SU-DHL-6 (cell line): ENCODE data around the gene MIOS.

Experiments used
- H2AFZ ChIP-seq: fragments of 200-600 bp; sonication (generic); 2 replicates; pipeline ENCODE4 v1.6.1; 2014; ENCODE audit warnings: low read depth, mild to moderate bottlenecking, moderate library complexity, mixed read lengths, antibody characterized with exemption, low read length; ENCODE audit not compliant: severe bottlenecking
- H3F3A ChIP-seq: fragments of 200-600 bp; shearing (Covaris generic); 2 replicates; pipeline ENCODE4 v1.6.0; 2016; ENCODE audit warnings: antibody characterized with exemption, mild to moderate bottlenecking; ENCODE audit not compliant: insufficient read depth
- H3K27ac ChIP-seq: fragments of 200-600 bp; sonication (generic); 2 replicates; pipeline ENCODE4 v1.5.1; 2016; ENCODE audit warnings: low read depth, mild to moderate bottlenecking, low read length, moderate library complexity, mixed read lengths
- H3K27me3 ChIP-seq: fragments of 200-600 bp; sonication (generic), shearing (Covaris generic); 2 replicates; pipeline ENCODE4 v1.6.0; 2014; ENCODE audit warnings: mild to moderate bottlenecking, low read length
- H3K36me3 ChIP-seq: fragments of 200-600 bp; sonication (generic); 2 replicates; pipeline ENCODE4 v1.6.1; 2014; ENCODE audit warnings: mild to moderate bottlenecking, low read length, mixed read lengths
- H3K4me2 ChIP-seq: fragments of 300-600, 200-600 bp; shearing (Covaris generic), sonication (generic); 2 replicates; pipeline ENCODE4 v1.6.0; 2014; ENCODE audit warnings: low read length, low read depth, mild to moderate bottlenecking; ENCODE audit not compliant: poor library complexity, severe bottlenecking
- H3K4me3 ChIP-seq: fragments of 200-600 bp; sonication (generic); 2 replicates; pipeline ENCODE4 v1.5.1; 2014; ENCODE audit warnings: antibody characterized with exemption, low read length, mild to moderate bottlenecking, mixed read lengths; ENCODE audit not compliant: insufficient read depth, poor library complexity, severe bottlenecking
- H3K79me2 ChIP-seq: fragments of 200-600 bp; sonication (generic); 2 replicates; pipeline ENCODE4 v1.6.1; 2014; ENCODE audit warnings: mild to moderate bottlenecking, low read length, moderate library complexity; ENCODE audit not compliant: insufficient read depth
- H3K9ac ChIP-seq: fragments of 200-600 bp; sonication (generic); 2 replicates; pipeline ENCODE4 v1.7.0; 2014; ENCODE audit warnings: mild to moderate bottlenecking, low read length
- H3K9me2 ChIP-seq: fragments of 200-600 bp; sonication (generic); replicated peaks from 2 replicates; pipeline ENCODE4 v1.6.1; 2014; ENCODE audit warnings: low read length; ENCODE audit not compliant: insufficient read depth
- H3K9me3 ChIP-seq: fragments of 200-600 bp; sonication (generic); 2 replicates; pipeline ENCODE4 v1.6.1; 2014; ENCODE audit warnings: low read length, mixed read lengths; ENCODE audit not compliant: insufficient read depth
- H4K20me1 ChIP-seq: fragments of 200-600 bp; sonication (generic); 2 replicates; pipeline ENCODE4 v1.6.1; 2014; ENCODE audit warnings: low read depth, mild to moderate bottlenecking, antibody characterized with exemption, low read length, moderate library complexity, mixed read lengths
- CTCF ChIP-seq: fragments of 200-600 bp; sonication (generic); IDR thresholded peaks from one replicate; pipeline ENCODE4 v1.5.1; 2017; ENCODE audit warnings: antibody characterized with exemption, mild to moderate bottlenecking, low read length, moderate library complexity; ENCODE audit not compliant: insufficient read depth, poor library complexity, severe bottlenecking
- EZH2phosphoT487 ChIP-seq: fragments of 200-600 bp; sonication (generic), shearing (Covaris generic); conservative IDR thresholded peaks from 2 replicates; pipeline ENCODE4 v1.6.1; 2018; ENCODE audit warnings: mild to moderate bottlenecking, antibody characterized with exemption, low read length, moderate library complexity, mixed read lengths

MIOS gene

GRCh38 chr7:7612519-7612918, 45.8 kb downstream of the MIOS start:
- no peaks in the 10 kb centered on the region for H3K9me2 ChIP-seq

GRCh38 chr7:7613210-7613609, 46.5 kb downstream of the MIOS start:
- H3K36me3 ChIP-seq = peaks cover 18% of the 10 kb centered on the region
- no peaks in the 10 kb centered on the region for H3K9me2 ChIP-seq
- TF ChIP-seq EZH2phosphoT487 = no peak
- TF ChIP-seq CTCF = no peak
- H3K4me3 ChIP-seq = no peak overlapping the region
- H3K4me2 ChIP-seq = no peak overlapping the region
- no peaks in the 10 kb centered on the region for H3K9me3 ChIP-seq
- H2AFZ ChIP-seq = no peak overlapping the region
- no peaks in the 10 kb centered on the region for H4K20me1 ChIP-seq
- no peaks in the 10 kb centered on the region for H3K79me2 ChIP-seq
- no peaks in the 10 kb centered on the region for H3F3A ChIP-seq
- no peak overlapping the region for H3K27ac ChIP-seq
- no peaks in the 10 kb centered on the region for H3K27me3 ChIP-seq
- no peak overlapping the region for H3K9ac ChIP-seq

More at GRCh38 chr7:7612519-7612918, 45.8 kb downstream of the MIOS start:
- Histone ChIP-seq H3K27me3 (no peaks in the 10 kb centered on the region), H3K4me2 (no peak overlapping the region), H3K79me2 (no peaks in the 10 kb centered on the region), H2AFZ (no peak overlapping the region), H3K9me3 (no peaks in the 10 kb centered on the region), H3K27ac (no peak overlapping the region), H3F3A (no peaks in the 10 kb centered on the region), H3K9ac (no peak overlapping the region), H3K36me3 (peaks cover 25% of the 10 kb centered on the region), H4K20me1 (no peaks in the 10 kb centered on the region), H3K4me3 (no peak overlapping the region)
- no peak for TF ChIP-seq EZH2phosphoT487
- TF ChIP-seq CTCF = no peak

GRCh38 chr7:7614018-7614741, 47.5 kb downstream of the MIOS start:
- Histone ChIP-seq H4K20me1 (no peaks in the 10 kb centered on the region), H3K27me3 (no peaks in the 10 kb centered on the region), H3F3A (no peaks in the 10 kb centered on the region), H3K4me3 (no peak overlapping the region), H3K9me3 (no peaks in the 10 kb centered on the region), H3K27ac (no peak overlapping the region), H2AFZ (no peak overlapping the region), H3K36me3 (peaks cover 8% of the 10 kb centered on the region), H3K4me2 (no peak overlapping the region), H3K79me2 (no peaks in the 10 kb centered on the region), H3K9me2 (no peaks in the 10 kb centered on the region), H3K9ac (no peak overlapping the region)
- TF ChIP-seq CTCF = no peak
- TF ChIP-seq EZH2phosphoT487 = no peak
